NCI-H82 treated with DMSO at 0.1 percent for 48 hours (cell line): ENCODE measurements around the gene RASA2.
"Not testable (repeated sequence)": the region's sequence is repeated elsewhere in the genome, so short reads cannot be mapped to it uniquely, and the experiment has no call there.

Source experiments
- DNase-seq: peaks from one replicate; lab custom pipeline; 2025; ENCODE audit not compliant: unreplicated experiment; lab: John Stamatoyannopoulos, UW

Gene RASA2

GRCh38 chr3:141532609-141533008 is 45.8 kb downstream of the RASA2 start:
- DNase-seq, result no peak

DNA sequence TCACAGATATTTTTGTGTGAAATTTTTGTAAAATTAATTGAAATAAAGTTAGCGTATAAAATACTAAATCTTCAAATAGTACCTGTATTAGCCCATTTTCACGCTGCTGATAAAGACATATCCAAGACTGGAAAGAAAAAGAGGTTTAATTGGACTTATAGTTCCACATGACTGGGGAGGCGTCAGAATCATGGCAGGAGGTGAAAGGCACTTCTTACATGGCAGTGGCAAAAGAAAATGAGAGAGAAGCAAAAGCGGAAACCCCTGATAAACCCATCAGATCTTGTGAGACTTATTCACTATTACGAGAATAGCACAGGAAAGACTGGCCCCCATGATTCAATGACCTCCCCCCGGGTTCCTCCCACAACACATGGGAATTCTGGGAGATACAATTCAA is 49.2 kb downstream of the RASA2 start:
- DNase-seq, result not testable (repeated sequence)

- DNase-seq, result no peak
Observed at GRCh38 chr3:141537856-141538255, 51.0 kb downstream of the RASA2 start.

GRCh38 chr3:141538568-141539240 is 51.9 kb downstream of the RASA2 start:
- no peak for DNase-seq

DNA sequence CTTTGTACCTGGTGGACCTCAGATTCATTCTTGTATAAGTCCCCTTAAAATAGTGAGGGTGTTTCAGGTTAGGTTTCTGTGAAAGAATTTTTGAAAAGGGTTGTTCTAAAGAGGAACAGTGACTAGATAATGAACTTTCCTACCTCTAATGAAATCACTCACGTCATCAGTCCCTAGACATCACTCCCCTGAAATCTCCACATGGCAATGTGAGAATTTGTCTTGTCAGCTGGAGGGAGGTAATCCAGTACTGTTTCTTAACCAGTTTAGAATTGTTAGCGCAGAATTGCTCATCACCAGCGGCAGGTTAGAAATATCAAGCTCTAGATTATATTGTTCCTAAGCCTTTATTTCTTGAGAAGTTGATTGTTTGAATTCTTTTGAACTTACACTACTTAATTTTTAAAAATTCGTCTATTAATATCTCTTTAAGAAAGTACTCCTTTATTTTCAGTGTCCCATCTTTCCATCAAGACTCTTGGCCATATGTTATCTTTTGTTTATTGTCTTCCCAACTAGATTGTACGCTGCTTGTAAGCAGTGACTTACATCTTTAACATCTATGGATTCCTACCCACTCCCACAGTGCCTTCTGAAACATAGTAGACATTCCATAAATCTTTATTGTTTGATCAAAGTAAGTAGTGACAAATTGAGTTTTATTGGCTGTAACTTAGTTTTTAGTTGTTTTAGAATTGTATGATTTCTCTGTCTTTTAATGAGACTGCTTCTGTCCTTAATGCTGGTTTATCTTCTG is 52.8 kb downstream of the RASA2 start:
- DNase-seq, result no peak

DNA sequence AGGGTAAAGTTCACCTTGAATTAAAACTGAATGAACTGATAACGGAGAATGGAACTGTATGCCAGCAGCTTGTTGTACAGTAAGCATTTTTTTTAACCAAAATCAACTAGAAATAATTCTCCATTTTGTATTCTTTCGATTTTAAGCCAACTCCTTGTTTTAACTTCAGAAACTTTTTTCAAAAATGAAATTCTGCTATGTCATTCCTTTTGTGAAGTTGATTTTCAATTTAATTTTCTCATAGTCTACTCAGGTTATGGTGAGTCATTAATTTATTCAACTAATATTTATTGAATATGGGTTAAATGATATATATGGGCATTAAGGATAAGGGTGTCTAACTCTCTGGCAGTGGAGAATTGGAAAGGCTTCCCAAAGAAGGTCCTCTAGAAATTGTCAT is 53.7 kb downstream of the RASA2 start:
- no peak for DNase-seq

GRCh38 chr3:141542202-141542969 is 55.6 kb downstream of the RASA2 start:
- DNase-seq, result no peak

GRCh38 chr3:141542989-141543388 is 56.2 kb downstream of the RASA2 start:
- DNase-seq, result no peak

- no peak for DNase-seq
Observed at GRCh38 chr3:141544697-141545096, 57.9 kb downstream of the RASA2 start.

DNA sequence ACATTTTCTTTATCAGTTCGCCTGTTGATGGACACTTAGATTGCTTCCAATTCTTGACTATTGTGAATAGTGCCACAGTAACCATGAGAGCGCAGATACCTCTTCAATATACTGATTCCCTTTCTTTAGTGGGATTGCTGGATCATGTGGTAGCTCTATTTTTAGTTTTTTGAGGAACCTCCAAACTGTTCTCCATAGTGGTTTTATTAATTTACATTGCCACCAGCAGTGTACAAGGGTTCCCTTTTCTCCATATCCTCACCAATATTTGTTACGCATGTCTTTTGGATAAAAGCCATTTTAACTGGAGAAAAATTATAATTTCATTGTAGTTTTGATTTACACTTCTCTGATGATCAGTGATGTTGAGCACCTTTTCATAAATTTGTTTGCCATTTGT is 59.3 kb downstream of the RASA2 start:
- no peak for DNase-seq

GRCh38 chr3:141546586-141546985 is 59.8 kb downstream of the RASA2 start:
- DNase-seq, result no peak

DNA sequence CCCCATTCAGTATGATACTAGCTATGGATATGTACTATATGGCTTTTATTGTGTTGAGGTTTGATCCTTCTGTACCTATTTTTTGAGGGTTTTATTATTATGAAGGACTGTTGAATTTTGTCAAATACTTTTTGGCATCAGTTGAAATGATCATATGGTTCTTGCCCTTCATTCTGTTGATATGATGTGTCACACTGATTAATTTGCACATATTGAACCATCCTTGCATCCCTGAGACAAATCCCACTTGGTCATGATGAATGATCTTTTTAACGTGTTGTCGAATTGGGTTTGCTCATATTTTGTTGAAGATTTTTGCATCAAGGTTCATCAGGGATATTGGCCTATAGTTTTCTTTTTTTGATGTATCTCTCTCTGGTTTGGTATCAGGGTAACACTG is 61.0 kb downstream of the RASA2 start:
- DNase-seq, result no peak

GRCh38 chr3:141550926-141551665 is 64.3 kb downstream of the RASA2 start:
- no peak for DNase-seq

DNA sequence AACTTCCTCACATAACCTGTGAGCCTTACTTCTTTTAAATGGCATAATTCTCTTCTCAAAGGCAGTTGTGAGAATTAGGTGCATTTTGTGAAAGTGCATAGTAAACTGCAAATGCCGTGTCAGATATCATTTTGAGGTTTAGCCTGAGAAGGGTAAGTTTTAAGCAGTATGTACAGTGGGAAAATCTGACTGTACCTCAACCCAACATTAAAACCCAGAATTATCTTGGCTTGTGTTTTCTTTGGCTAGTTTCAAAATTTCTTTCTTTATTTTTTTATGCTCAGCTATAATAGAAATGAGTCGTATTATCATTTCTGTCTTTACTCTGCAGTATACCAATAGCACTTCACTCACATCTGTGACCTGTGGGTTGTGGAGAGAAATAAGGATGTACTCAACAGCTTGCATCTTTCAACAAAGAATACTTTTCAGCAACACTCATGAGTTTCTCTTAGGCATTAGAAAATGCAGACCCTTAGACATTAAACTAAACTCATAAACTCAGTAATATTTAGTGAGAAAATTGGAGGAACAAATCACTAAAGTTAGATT is 65.7 kb downstream of the RASA2 start:
- no peak for DNase-seq

- DNase-seq, result no peak
Observed at GRCh38 chr3:141553055-141553454, 66.2 kb downstream of the RASA2 start.

- no peak for DNase-seq
Observed at GRCh38 chr3:141556034-141556433, 69.2 kb downstream of the RASA2 start.

DNA sequence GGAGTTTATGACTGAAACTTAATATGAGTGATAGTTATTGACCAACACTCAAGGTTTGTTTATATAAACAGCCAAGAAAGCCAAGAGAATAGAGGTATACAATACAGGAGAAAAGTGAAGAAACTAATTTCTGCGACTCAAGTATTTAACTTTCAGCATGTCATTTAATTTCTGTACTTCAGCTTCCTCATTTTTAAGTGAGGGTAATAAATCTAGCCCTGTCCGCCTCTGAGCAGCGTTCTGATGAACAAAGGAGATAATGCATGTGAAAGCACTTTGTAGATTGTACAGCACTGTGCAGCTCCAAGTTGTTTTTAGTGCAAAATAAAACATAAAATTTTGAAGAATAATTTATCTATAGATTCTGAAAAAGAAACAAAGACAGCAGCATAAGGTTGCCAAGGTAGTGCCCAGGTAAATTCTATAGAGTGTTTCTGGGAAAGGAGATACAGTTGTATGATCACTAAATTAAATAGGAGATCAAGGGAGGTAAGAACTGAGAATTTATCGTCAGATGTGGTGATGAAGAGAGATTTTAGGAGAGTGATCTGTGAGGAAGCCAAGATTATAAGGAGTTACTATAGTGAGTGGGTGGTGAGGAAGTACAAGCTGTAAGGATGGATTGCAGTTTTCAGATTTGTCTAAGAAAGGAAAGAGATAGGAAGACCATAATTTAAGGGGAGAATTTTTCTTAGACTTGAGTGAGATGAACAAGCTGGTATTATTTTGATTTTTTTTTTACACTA is 71.3 kb downstream of the RASA2 start:
- no peak for DNase-seq

DNA sequence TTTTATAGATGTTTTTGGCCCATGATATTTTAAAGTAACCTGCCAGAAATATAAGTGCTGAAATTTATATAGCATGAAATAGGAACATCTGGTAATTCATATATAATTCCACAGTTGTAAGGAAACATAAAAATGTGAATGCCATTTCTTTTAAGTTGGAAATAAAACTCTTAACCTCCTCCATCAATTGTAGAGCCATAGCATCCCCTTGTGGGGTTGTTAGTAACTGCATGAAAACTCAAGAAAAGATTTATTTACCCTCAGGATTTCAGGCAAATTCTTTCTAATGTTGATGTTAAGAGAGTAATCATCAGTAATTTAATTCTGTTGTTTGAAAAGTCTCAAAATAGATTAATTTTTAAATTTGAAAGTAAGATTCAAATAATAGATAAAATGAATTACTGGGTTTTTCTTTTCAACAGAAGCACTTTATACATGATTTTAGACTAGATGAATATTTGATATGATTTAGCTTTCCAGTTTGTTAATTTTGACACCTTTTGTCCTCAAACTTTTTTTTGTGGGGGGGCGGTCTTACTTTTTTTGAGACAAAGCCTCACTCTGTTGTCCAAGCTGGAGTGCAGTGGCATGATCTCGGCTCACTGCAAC is 74.7 kb downstream of the RASA2 start:
- DNase-seq, result no peak

- DNase-seq, result no peak
Observed at GRCh38 chr3:141564241-141564640, 77.4 kb downstream of the RASA2 start.

DNA sequence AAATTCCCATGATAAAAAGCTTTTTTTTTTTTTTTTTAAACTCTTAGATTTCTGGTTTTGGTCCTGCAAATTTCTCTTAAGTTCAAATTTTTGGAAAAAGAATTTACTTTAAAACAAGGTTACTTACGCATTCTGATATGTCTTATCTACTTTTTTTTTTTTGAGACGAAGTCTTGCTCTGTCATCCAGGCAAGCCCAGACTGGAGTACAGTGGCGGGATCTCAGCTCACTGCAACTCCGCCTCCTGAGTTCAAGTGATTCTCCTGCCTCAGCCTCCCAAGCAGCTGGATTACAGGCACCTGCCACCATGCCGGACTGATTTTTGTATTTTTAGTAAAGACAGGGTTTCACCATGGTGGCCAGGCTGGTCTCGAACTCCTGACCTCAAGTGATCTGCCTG is 83.2 kb downstream of the RASA2 start:
- DNase-seq, result no peak
